Activated CD8-positive, alpha-beta memory T cell treated with anti-CD3 and anti-CD28 coated beads, Interleukin-2, amount 50 U/mL, for 24 hours (primary cell): ENCODE measurements around the gene PRCP.
"Not testable (repeated sequence)": the region's sequence is repeated elsewhere in the genome, so short reads cannot be mapped to it uniquely, and the experiment has no call there.

Source experiments
- DNase-seq: peaks from one replicate; pipeline ENCODE4 v3.0.0-alpha.2; 2020; ENCODE audit errors: extremely low read depth

Gene PRCP

GRCh38 chr11:82872377-82873150 is 27.7 kb downstream of the PRCP start:
- no peak for DNase-seq

- DNase-seq, result no peak
Observed at GRCh38 chr11:82871646-82872045, 28.6 kb downstream of the PRCP start.

GRCh38 chr11:82869657-82870056 is 30.6 kb downstream of the PRCP start:
- no peak for DNase-seq

- DNase-seq, result peak; percentile 46
Observed at GRCh38 chr11:82867495-82868082, 32.6 kb downstream of the PRCP start.

GRCh38 chr11:82865841-82866240 is 34.4 kb downstream of the PRCP start:
- DNase-seq, result no peak

GRCh38 chr11:82864268-82864667 is 36.0 kb downstream of the PRCP start:
- no peak for DNase-seq

GRCh38 chr11:82863209-82863608 is 37.0 kb downstream of the PRCP start:
- DNase-seq, result no peak

- no peak for DNase-seq
Observed at GRCh38 chr11:82862379-82862778, 37.9 kb downstream of the PRCP start.

- DNase-seq, result no peak
Observed at GRCh38 chr11:82859750-82860149, 40.5 kb downstream of the PRCP start.

- no peak for DNase-seq
Observed at GRCh38 chr11:82858556-82859091, 41.6 kb downstream of the PRCP start.

- DNase-seq, result no peak
Observed at GRCh38 chr11:82858133-82858532, 42.1 kb downstream of the PRCP start.

- DNase-seq, result no peak
Observed at GRCh38 chr11:82857145-82857544, 43.1 kb downstream of the PRCP start.

GRCh38 chr11:82855616-82856015 is 44.6 kb downstream of the PRCP start:
- no peak for DNase-seq

- DNase-seq, result not testable (repeated sequence)
Observed at GRCh38 chr11:82854916-82855315, 45.3 kb downstream of the PRCP start.

- DNase-seq, result no peak
Observed at GRCh38 chr11:82854242-82854641, 46.0 kb downstream of the PRCP start.

GRCh38 chr11:82848829-82849228 is 51.4 kb downstream of the PRCP start:
- DNase-seq, result no peak

GRCh38 chr11:82845356-82846353 is 54.6 kb downstream of the PRCP start:
- DNase-seq, result no peak

- DNase-seq, result no peak
Observed at GRCh38 chr11:82843057-82843795, 57.0 kb downstream of the PRCP start.

GRCh38 chr11:82842019-82842418 is 58.2 kb downstream of the PRCP start:
- DNase-seq, result no peak

- DNase-seq, result no peak
Observed at GRCh38 chr11:82837650-82838049, 62.6 kb downstream of the PRCP start.

GRCh38 chr11:82832983-82833382 is 67.2 kb downstream of the PRCP start:
- DNase-seq, result no peak
